Activated CD4-positive, alpha-beta T cell treated with anti-CD3 and anti-CD28 coated beads for 24 hours (primary cell): Measurements from ENCODE around the gene LGALS7B.
A peak's percentile ranks its signal among the peaks of the same experiment; 100 is the strongest.
"Not testable (repeated sequence)": the region's sequence is repeated elsewhere in the genome, so short reads cannot be mapped to it uniquely, and the experiment has no call there.

ENCODE experiments used
- DNase-seq, 2 donors: peaks; one replicate each; pipeline ENCODE4 v3.0.0-alpha.2; 2020; ENCODE audit warnings: low read depth in 2 of 2

The LGALS7B gene

GRCh38 chr19:38770228-38770948 is 18.6 kb upstream of the LGALS7B start:
- DNase-seq = not testable (repeated sequence)

DNA sequence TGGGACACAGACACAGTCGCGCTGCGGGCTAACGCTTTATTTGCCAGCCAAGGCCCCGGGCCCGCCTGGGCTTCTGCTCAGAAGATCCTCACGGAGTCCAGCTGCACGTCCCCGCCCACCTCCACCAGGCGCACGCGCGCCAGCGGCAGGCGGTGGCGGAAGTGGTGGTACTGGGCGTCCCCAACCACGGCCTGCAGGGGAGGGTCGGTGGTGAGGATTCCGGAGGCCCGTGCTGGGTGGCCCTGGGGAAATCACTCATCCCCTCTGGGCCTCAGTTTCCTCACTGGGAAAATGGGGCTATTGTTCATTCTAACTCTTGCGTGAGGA is 18.1 kb upstream of the LGALS7B start:
- not testable (repeated sequence) for DNase-seq

- not testable (repeated sequence) for DNase-seq
Measured at GRCh38 chr19:38771569-38771968, 17.4 kb upstream of the LGALS7B start.

DNA sequence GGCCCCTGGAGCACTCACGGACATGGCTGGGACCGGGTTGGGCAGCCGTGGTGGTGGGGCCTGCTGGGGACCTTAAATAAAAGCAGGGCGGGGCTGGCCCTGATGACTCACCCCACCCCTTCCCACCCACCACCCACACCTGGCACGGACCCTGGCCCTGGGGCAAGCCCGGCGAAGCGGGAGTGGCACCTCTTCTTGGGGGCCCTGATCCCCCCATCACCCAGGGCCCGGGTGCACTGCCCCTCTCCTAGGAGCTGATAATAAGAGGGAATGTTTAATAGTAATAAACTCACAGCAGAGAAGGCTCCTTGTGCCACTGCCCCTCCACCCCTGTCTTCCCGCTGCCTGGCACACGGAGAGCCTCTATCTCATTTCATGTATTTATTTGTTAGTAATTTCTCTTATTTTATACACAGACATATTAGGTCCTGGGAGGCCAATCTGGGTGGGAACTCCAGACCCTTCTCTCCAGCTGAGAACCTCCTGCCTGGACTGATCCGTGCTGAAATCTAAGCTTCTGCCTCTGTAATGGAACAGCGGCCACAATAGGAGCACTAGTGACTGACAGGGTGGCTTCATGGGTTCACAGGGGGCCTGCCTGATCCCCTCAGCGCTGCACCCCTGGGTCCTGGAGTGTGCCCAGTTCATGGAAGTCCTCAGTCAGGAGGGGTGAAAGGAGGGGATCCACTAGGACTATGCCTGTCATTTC is 15.4 kb upstream of the LGALS7B start, which contains the start of gene LGALS7:
Gene LGALS7 (minus strand): TSS at position 49 of the 709 bp plus-strand sequence. CDS start 25 bp downstream, at position 24.
- no peak for DNase-seq

GRCh38 chr19:38774181-38774950 is 14.6 kb upstream of the LGALS7B start:
- no peak for DNase-seq

DNA sequence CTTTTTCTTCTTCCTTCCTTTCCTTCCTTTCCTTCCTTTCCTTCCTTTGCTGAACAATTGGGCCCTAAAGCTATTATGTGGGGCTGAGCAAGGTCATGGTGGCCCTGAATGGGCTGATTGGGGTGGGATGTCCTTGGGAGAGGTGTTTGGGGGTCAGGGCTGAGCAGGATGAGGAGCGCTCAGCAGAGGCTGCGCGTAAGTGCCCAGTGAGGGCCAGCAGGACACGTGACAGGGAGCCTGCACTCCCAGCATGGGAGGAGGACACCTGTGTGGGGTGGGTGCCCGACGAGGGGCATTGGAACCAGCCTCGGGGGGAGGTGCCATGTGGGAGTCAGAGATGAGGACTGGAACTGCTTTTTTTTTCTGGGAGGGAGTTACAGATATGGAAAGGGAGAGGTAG is 10.3 kb upstream of the LGALS7B start:
- no peak for DNase-seq

DNA sequence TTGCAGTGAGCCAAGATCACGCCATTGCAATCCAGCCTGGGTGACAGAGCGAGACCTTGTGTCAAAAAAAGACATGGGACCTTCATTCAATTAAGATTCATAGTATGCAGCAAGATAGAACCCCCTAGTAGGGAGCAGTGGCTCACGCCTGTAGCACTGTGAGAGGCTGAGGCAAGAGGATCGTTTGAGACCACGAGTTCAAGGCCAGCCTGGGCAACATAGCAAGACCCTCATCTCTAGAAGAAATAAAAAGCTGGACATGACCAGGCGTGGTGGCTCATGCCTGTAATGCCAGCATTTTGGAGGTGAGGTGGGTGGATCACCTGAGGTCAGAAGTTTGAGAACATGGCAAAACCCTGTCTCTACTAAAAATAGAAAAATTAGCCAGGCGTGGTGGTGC is 8.6 kb upstream of the LGALS7B start:
- no peak for DNase-seq

DNA sequence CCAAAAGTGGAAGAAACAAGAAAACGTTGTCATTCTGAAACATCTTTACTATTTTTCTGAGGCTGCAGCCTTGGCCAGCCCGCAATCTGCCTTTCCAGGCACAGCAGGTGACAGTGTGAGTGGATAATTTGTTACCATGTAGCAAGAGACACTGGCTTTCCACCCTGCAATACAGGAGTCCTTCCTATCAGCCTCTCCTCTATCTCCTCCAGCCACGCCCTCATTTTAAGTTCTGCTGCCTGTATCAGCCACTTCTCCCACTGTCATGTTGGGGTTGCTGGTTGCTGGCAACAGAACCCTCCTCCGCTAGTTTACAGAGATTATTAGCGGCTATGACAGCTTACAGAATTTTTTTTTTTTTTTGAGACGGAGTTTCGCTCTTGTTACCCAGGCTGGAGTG is 7.9 kb upstream of the LGALS7B start:
- no peak for DNase-seq

- DNase-seq = not testable (repeated sequence)
Measured at GRCh38 chr19:38782212-38782611, 6.8 kb upstream of the LGALS7B start.

GRCh38 chr19:38784224-38784623 is 4.8 kb upstream of the LGALS7B start:
- DNase-seq = no peak

DNA sequence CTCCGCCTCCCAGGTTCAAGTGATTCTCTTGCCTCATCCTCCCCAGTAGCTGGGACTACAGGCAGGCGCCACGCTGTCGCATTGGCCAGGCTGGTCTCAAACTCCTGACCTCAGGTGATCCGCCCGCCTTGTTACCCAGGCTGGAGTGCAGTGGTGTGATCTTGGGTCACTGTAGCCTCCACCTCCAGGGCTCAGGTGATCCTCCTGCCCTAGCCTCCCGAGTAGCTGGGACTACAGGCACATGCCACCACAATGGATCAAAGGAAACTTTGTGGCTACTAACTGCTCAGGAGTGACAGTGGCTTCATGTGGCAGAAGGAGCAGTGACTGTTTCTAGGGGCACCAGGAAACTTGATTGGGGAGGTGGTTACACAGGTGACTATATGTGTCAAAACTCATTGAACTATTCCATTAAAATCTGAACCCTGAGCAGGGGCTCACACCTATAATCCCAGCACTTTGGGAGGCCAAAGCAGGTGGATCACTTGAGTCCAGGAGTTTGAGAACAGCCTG is 3.8 kb upstream of the LGALS7B start:
- no peak for DNase-seq

DNA sequence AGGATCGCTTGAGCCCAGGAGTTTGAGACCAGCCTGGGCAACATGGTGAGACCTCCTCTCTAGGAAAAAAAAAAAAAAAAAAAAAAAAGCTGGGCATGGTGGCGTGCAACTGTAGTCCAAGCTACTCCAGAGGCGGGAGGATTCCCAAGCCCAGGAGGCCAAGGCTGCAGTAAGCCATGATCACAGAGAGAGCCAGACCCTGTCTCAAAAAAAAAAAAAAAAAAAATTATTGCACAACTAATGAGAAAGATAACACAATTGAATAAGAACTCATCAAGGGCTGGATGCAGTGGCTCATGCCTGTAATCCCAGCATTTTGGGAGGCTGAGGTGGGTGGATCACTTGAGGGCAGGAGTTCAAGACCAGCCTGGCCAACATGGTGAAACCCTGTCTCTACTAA is 2.9 kb upstream of the LGALS7B start:
- DNase-seq = not testable (repeated sequence)

DNA sequence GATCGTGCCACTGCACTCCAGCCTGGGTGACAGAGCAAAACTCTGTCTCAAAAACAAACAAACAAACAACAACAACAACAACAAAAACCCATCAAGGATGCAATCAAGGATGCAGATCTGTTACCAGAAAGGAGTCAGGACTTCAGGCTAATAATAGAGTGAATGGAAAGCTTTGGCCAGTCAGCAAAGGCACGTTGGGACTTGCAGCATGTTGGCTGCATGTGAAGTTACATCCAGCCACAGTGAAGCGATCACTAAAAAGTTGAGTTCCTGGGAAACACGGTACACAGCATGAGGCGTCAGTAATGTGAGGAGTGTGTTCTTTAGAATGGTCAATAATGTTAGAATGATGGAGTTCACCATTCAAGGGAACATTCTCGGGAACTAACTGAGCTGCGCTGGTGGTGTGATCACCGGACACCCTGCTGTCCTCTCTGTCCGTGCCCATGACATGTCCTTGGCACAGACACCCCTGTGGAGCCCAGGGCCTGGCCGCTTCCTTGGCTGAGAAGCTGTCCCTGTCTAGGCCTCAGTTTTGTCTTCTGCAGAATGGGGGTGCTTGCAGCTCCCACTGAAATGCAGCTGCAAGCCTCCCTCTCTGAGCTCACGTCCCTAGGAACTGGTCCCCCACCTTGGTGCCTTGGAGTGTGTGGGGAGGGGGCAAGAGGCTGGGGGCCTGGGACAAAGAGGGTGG is 2.3 kb upstream of the LGALS7B start:
- DNase-seq = no peak

GRCh38 chr19:38790507-38791403 is 1.8 kb downstream of the LGALS7B start:
- DNase-seq = not testable (repeated sequence)

DNA sequence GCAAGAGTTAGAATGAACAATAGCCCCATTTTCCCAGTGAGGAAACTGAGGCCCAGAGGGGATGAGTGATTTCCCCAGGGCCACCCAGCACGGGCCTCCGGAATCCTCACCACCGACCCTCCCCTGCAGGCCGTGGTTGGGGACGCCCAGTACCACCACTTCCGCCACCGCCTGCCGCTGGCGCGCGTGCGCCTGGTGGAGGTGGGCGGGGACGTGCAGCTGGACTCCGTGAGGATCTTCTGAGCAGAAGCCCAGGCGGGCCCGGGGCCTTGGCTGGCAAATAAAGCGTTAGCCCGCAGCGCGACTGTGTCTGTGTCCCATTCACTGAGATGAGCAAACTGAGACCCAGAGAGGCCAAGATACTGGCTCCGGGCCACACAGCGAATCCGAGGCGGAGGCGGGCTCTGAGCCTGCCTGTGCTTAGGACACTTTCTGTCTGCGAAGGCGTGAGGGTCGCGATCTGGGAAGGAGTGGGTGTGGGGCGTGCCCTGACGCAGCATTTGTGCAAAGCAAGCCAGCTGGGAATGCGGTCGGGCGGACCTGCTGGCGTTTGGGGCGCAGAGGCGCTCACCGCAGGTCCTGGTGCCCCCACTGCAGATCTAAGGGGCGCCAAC is 2.6 kb downstream of the LGALS7B start:
- DNase-seq = not testable (repeated sequence)

- peak; percentile 15 to 30 for DNase-seq
Measured at GRCh38 chr19:38792250-38793111, 3.5 kb downstream of the LGALS7B start.

GRCh38 chr19:38793177-38793576 is 4.2 kb downstream of the LGALS7B start:
- DNase-seq = no peak

- no peak for DNase-seq
Measured at GRCh38 chr19:38793671-38794070, 4.7 kb downstream of the LGALS7B start.

DNA sequence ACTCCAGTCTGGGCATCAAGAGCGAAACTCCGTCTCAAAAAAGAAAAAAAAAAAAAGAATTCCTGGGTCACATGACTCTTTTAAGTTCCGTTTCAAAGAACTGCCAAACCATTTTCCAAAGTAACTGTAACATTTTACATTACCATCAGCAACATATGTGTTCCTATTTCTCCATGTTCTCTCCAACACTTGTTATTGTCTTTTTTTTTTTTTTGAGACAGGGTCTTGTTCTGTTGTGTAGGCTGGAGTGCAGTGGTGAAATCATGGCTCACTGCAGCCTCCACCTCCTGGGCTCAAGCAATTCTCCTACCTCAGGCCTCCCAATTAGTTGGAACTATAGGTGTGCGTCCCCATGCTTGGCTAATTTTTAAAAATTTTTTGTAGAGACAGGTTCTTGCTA is 6.5 kb downstream of the LGALS7B start:
- DNase-seq = no peak
